Effector memory CD8-positive, alpha-beta T cell (primary cell): ENCODE data around the gene AP3S2.
"Not testable (repeated sequence)": the region's sequence is repeated elsewhere in the genome, so short reads cannot be mapped to it uniquely, and the experiment has no call there.

Source experiments
- ATAC-seq: fragments of 150-1000 bp; cut with Tn5 transposase; replicated peaks from 2 replicates; pipeline ENCODE4 v1.10.0; 2021; ENCODE audit warnings: mild to moderate bottlenecking, moderate library complexity
- DNase-seq, 3 experiments: peaks; one replicate each; pipeline ENCODE4 v3.0.0; 2021
- H3K27ac Mint-ChIP-seq, 2 donors: one replicate each; pipeline ENCODE4 v1.8.0; 2022; ENCODE audit warnings: mild to moderate bottlenecking in 2 of 2, mixed read lengths in 2 of 2, moderate library complexity in 2 of 2
- H3K27me3 Mint-ChIP-seq, 2 donors: one replicate each; pipeline ENCODE4 v1.8.0; 2022; ENCODE audit warnings: mixed read lengths in 2 of 2
- H3K36me3 Mint-ChIP-seq: one replicate; pipeline ENCODE4 v1.8.0; 2022; ENCODE audit warnings: mild to moderate bottlenecking, moderate library complexity, mixed read lengths; ENCODE audit not compliant: insufficient read depth
- H3K4me1 Mint-ChIP-seq, 2 donors: one replicate each; pipeline ENCODE4 v1.8.0; 2022; ENCODE audit warnings: low read depth in 2 of 2, mixed read lengths in 2 of 2
- H3K4me3 Mint-ChIP-seq, 2 donors: one replicate each; pipeline ENCODE4 v1.8.0; 2022; ENCODE audit warnings: mild to moderate bottlenecking in 2 of 2, mixed read lengths in 2 of 2, moderate library complexity in 2 of 2
- H3K9me3 Mint-ChIP-seq, 2 donors: one replicate each; pipeline ENCODE4 v1.8.0; 2022; ENCODE audit warnings: mixed read lengths in 2 of 2

Gene AP3S2

GRCh38 chr15:89870688-89871288 lies 23.0 kb downstream of the AP3S2 start:
- ATAC-seq (no peak), DNase-seq (no peak)
- Mint-ChIP-seq H3K9me3 (no peaks in the 10 kb centered on the region), H3K27me3 (no peaks in the 10 kb centered on the region), H3K4me1 (no peaks in the 10 kb centered on the region), H3K27ac (no peak overlapping the region), H3K36me3 (peaks cover 19% of the 10 kb centered on the region), H3K4me3 (no peak overlapping the region)

GRCh38 chr15:89870006-89870405 lies 23.8 kb downstream of the AP3S2 start:
- Mint-ChIP-seq H3K4me3 (no peak overlapping the region), H3K27ac (peak overlapping the region in 1 of 2 donors; percentile 16)

GRCh38 chr15:89869490-89869889 lies 24.3 kb downstream of the AP3S2 start:
- H3K27ac Mint-ChIP-seq = peak overlapping the region in 1 of 2 donors; percentile 16

More at GRCh38 chr15:89870006-89870405, 23.8 kb downstream of the AP3S2 start:
- DNase-seq (no peak), ATAC-seq (no peak)
- no peaks in the 10 kb centered on the region for H3K27me3 Mint-ChIP-seq
- no peaks in the 10 kb centered on the region for H3K4me1 Mint-ChIP-seq
- no peaks in the 10 kb centered on the region for H3K9me3 Mint-ChIP-seq
- peaks cover 21% of the 10 kb centered on the region for H3K36me3 Mint-ChIP-seq

GRCh38 chr15:89864958-89865739 lies 28.6 kb downstream of the AP3S2 start:
- peaks cover 23% of the 10 kb centered on the region for H3K36me3 Mint-ChIP-seq
- no peaks in the 10 kb centered on the region for H3K9me3 Mint-ChIP-seq
- H3K27me3 Mint-ChIP-seq = no peaks in the 10 kb centered on the region
- no peak for DNase-seq
- no peak overlapping the region for H3K4me3 Mint-ChIP-seq
- H3K27ac Mint-ChIP-seq = peak overlapping the region in 1 of 2 donors; percentile 33
- no peaks in the 10 kb centered on the region for H3K4me1 Mint-ChIP-seq
- ATAC-seq = no peak

More at GRCh38 chr15:89869490-89869889, 24.3 kb downstream of the AP3S2 start:
- not testable (repeated sequence) for ATAC-seq, DNase-seq, H3K27me3 Mint-ChIP-seq, H3K4me3 Mint-ChIP-seq, H3K4me1 Mint-ChIP-seq, H3K9me3 Mint-ChIP-seq
- peaks cover 22% of the 10 kb centered on the region for H3K36me3 Mint-ChIP-seq

- H3K4me3 Mint-ChIP-seq = no peak overlapping the region
- ATAC-seq = no peak
- no peak for DNase-seq
- H3K4me1 Mint-ChIP-seq = peaks cover 0 to 3% of the 10 kb centered on the region in 2 donors
- H3K36me3 Mint-ChIP-seq = peaks cover 18% of the 10 kb centered on the region
- no peaks in the 10 kb centered on the region for H3K9me3 Mint-ChIP-seq
- H3K27me3 Mint-ChIP-seq = no peaks in the 10 kb centered on the region
- H3K27ac Mint-ChIP-seq = peak overlapping the region in 1 of 2 donors; percentile 33
These were observed 29.9 kb downstream of the AP3S2 start for GRCh38 chr15:89863918-89864317.

- ATAC-seq = no peak
- Mint-ChIP-seq H3K27ac (no peak overlapping the region), H3K4me3 (no peak overlapping the region), H3K9me3 (no peaks in the 10 kb centered on the region), H3K27me3 (no peaks in the 10 kb centered on the region), H3K4me1 (peaks cover 0 to 4% of the 10 kb centered on the region in 2 donors), H3K36me3 (peaks cover 28% of the 10 kb centered on the region)
- no peak for DNase-seq
These were observed 32.9 kb downstream of the AP3S2 start for GRCh38 chr15:89860891-89861290.

- H3K4me1 Mint-ChIP-seq = peaks cover 0 to 4% of the 10 kb centered on the region in 2 donors
These were observed 33.4 kb downstream of the AP3S2 start for GRCh38 chr15:89860431-89860830.

GRCh38 chr15:89858661-89859458 lies 34.9 kb downstream of the AP3S2 start:
- DNase-seq (no peak), ATAC-seq (no peak)
- Mint-ChIP-seq H3K4me1 (peaks cover 0 to 4% of the 10 kb centered on the region in 2 donors), H3K27ac (no peak overlapping the region), H3K27me3 (no peaks in the 10 kb centered on the region), H3K36me3 (peaks cover 21% of the 10 kb centered on the region), H3K4me3 (no peak overlapping the region), H3K9me3 (no peaks in the 10 kb centered on the region)

More at GRCh38 chr15:89860431-89860830, 33.4 kb downstream of the AP3S2 start:
- ATAC-seq (no peak), DNase-seq (no peak)
- no peaks in the 10 kb centered on the region for H3K27me3 Mint-ChIP-seq
- H3K9me3 Mint-ChIP-seq = no peaks in the 10 kb centered on the region
- H3K27ac Mint-ChIP-seq = no peak overlapping the region
- H3K4me3 Mint-ChIP-seq = no peak overlapping the region
- peaks cover 26% of the 10 kb centered on the region for H3K36me3 Mint-ChIP-seq

GRCh38 chr15:89857673-89858072 lies 36.1 kb downstream of the AP3S2 start:
- no peaks in the 10 kb centered on the region for H3K9me3 Mint-ChIP-seq
- no peaks in the 10 kb centered on the region for H3K27me3 Mint-ChIP-seq
- no peak overlapping the region for H3K27ac Mint-ChIP-seq
- ATAC-seq = no peak
- H3K36me3 Mint-ChIP-seq = peaks cover 21% of the 10 kb centered on the region
- H3K4me1 Mint-ChIP-seq = peaks cover 0 to 4% of the 10 kb centered on the region in 2 donors
- DNase-seq = no peak
- no peak overlapping the region for H3K4me3 Mint-ChIP-seq

DNA sequence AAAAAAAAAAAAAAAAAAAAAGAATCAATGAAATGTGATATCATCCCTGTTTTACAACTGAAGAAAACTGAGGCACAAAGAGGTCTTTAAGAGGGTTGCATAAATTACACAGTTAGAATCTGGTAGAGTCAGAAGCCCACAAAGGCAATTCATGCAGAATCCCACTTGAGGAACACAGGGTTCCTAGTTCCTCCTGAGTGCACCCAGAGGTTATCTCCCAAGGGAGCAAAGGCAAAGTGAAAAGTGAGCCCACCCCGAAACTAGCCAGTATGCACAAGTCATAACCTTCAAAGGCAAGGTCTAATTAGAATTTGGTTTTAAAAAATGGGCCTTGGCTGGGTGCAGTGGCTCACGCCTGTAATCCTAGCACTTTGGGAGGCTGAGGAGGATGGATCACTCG lies 37.8 kb downstream of the AP3S2 start:
- H3K4me1 Mint-ChIP-seq = peaks cover 0 to 4% of the 10 kb centered on the region in 2 donors
- H3K9me3 Mint-ChIP-seq = no peaks in the 10 kb centered on the region
- no peaks in the 10 kb centered on the region for H3K27me3 Mint-ChIP-seq
- peaks cover 18% of the 10 kb centered on the region for H3K36me3 Mint-ChIP-seq
- DNase-seq = no peak
- no peak for ATAC-seq
- no peak overlapping the region for H3K4me3 Mint-ChIP-seq
- H3K27ac Mint-ChIP-seq = peak overlapping the region in 1 of 2 donors; percentile 8

GRCh38 chr15:89854863-89855262 lies 38.9 kb downstream of the AP3S2 start:
- H3K36me3 Mint-ChIP-seq = peaks cover 15% of the 10 kb centered on the region
- not testable (repeated sequence) for DNase-seq, H3K27ac Mint-ChIP-seq, H3K4me3 Mint-ChIP-seq, ATAC-seq, H3K9me3 Mint-ChIP-seq, H3K4me1 Mint-ChIP-seq, H3K27me3 Mint-ChIP-seq

DNA sequence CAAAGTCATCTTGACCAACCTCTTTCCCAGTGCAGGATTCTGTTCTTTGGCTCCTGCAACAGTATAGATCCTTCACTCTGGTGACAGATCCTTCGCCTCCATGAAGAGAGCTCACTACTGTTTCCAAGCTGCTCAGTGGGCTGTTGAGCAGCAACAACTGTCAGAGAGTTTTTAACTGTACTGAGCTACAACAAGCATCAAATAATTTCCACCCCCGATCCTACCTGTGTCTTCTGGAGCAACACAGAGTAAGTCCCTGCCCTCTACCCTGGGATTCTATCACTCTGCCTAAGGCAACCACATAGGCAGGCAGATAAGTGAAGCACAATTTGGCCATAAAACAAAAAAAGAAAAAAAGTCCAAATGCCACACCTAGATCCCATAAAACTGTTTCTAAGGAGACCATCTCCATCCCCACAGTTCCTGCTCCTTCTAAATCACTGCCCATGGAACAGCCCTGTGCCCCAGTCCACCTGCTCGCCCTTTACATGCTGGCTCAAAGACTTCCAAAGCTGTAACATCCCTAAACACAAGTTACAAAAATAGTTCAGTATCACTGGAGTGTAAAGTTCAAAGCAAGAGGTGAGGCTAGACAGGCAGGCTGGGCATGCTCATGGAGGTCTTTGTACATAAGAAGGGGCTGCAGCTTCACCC lies 41.3 kb downstream of the AP3S2 start:
- H3K36me3 Mint-ChIP-seq = peaks cover 16% of the 10 kb centered on the region
- no peak for ATAC-seq
- H3K27me3 Mint-ChIP-seq = no peaks in the 10 kb centered on the region
- H3K4me1 Mint-ChIP-seq = no peaks in the 10 kb centered on the region
- no peak overlapping the region for H3K27ac Mint-ChIP-seq
- no peak for DNase-seq
- no peak overlapping the region for H3K4me3 Mint-ChIP-seq
- H3K9me3 Mint-ChIP-seq = no peaks in the 10 kb centered on the region

GRCh38 chr15:89851673-89852341 lies 42.0 kb downstream of the AP3S2 start:
- DNase-seq (no peak), ATAC-seq (no peak)
- H3K36me3 Mint-ChIP-seq = peaks cover 16% of the 10 kb centered on the region
- H3K4me3 Mint-ChIP-seq = no peak overlapping the region
- H3K9me3 Mint-ChIP-seq = no peaks in the 10 kb centered on the region
- H3K4me1 Mint-ChIP-seq = no peaks in the 10 kb centered on the region
- no peaks in the 10 kb centered on the region for H3K27me3 Mint-ChIP-seq
- no peak overlapping the region for H3K27ac Mint-ChIP-seq
